NCI-H69 (cell line): ENCODE data around the gene MEI1.
A peak's percentile ranks its signal among the peaks of the same experiment; 100 is the strongest.

ENCODE experiments used
- DNase-seq: peaks from one replicate; lab custom pipeline; 2025; lab: John Stamatoyannopoulos, UW

MEI1 gene

DNA sequence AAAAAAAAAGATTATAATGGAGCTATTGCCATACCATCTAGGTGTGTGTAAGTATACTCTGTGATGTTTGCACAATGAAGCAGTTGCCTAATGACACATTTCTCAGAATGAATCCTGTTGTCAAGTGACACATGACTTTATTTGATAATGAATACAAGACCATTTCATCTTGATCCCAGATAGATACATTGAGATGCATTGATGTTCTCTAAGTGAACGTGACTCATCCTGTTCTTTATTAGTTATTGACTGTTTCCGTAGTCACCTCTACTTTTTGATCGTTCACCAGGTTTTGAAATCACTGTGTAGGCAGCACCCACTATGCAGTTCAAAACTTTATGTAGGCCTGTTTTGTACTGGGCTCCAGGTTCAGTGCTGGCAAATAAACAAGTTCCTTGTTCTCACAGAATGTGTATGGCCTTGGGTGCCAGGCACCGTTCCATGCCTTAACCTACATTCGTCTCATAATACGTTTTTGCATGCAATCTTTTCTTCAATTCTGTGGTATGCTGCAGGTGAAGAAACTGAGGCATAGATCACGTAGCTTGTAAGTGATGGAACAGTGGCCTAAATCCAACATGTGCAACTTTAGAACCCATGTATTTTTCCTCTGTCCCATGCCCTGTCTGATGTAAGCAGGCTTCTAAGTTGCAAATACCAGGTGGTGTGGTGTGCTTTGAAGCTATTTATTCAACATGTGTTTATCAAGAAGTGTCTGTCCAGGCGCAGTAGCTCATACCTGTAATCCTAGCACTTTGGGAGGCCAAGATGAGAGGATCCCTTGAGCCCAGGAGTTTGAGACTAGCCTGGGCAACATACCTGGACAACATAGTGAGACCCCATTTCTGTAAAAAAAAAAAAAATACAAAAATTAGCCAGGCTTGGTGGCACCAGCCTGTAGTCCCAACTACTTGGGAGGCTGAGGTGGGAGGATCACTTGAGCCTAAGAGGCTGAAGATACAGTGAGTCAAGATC lies 144.0 kb downstream of the MEI1 start:
- no peak for DNase-seq

GRCh38 chr22:41844036-41844435 lies 144.7 kb downstream of the MEI1 start:
- no peak for DNase-seq

- DNase-seq: no peak
Measured at GRCh38 chr22:41844513-41844912, 145.2 kb downstream of the MEI1 start.

DNA sequence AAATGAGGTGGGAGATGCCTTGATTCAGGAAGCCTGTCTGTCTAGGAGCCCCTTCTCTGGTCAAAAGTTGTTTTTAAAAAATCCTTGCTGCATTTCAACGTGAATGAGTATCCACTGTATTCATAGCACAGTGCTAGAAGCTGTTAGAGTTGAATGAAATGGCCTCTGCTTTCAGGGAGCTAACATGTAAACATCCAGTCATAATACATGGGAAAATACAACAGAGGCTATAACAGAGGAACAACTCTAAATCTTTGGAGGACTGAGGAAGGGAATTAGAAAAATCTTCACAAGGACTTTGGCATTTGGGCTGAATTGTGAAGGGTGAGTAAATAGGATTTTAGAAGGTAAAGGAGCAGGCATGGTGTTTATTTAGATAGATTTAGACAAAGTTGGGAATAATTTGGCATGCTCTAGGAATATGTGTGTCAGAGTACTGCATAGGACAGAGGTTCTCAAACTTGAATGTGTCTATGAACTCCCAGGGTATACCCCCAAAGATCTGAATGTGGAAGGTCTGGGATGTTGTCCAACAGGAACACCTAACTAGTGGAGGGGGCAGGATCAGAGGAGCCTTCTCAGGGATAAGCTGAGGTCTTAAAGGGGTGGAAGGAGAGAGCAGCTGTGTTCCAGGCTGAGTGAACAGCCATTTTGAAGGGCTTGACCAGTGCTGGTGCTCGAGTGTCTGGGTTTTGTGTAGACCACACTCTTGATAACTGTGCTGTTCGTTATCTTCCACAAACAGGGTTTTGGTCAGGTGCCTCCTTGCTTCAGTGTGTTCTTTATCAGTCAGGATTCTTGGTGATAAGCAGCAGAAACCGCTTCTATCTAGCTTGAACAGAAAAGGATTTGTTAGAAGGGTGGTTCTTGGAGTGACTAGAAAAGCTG lies 146.3 kb downstream of the MEI1 start:
- peak; percentile 12 for DNase-seq

- peak; percentile 44 for DNase-seq
Measured at GRCh38 chr22:41846268-41846987, 147.1 kb downstream of the MEI1 start.

DNA sequence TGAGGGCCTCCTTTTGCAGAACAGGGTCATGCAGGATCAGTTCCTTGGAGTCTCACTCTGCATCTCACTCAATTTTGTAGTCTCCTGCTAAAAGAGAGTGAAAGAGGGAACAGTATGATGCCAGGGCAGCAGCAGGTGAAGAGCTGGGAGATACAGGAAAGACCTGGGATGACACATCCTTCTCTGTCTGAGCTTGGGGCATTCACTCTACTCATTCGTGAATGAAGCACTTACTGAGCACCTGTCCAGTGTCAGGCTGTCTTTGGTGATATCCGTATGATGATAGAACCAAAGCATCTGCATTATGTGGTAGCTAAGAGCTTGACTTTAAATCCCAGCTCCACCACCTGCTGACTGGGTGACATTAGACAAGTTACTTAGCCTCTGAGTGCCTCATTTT lies 148.0 kb downstream of the MEI1 start:
- DNase-seq: no peak

DNA sequence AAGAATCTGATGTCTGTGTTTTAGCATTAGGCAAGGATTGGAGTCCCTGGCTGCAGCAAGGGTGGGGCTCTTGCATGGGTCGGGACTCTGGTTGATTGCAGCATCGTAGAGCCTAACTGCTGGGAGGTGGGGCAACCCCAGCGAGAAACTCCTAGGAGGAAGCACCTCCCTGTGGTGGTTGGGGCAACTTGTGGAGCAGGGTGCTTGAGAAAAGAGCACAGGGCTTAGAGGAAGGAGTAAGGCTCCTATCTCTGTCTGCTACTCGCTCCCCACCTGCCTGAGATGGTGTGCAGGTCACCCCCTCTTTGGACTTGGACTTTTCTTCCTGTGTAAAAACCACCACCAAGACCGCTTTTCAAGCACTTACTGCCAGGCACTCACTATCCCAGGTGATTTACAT lies 149.2 kb downstream of the MEI1 start:
- no peak for DNase-seq
